Measurements from ENCODE around the gene YPEL2.
A peak's percentile ranks its signal among the peaks of the same experiment; 100 is the strongest.
"Not testable (repeated sequence)": the region's sequence is repeated elsewhere in the genome, so short reads cannot be mapped to it uniquely, and the experiment has no call there.

The YPEL2 gene

GRCh38 chr17:59311051-59311468, 20.4 kb upstream of the YPEL2 start:
- TF ChIP-seq, protein P1, sequence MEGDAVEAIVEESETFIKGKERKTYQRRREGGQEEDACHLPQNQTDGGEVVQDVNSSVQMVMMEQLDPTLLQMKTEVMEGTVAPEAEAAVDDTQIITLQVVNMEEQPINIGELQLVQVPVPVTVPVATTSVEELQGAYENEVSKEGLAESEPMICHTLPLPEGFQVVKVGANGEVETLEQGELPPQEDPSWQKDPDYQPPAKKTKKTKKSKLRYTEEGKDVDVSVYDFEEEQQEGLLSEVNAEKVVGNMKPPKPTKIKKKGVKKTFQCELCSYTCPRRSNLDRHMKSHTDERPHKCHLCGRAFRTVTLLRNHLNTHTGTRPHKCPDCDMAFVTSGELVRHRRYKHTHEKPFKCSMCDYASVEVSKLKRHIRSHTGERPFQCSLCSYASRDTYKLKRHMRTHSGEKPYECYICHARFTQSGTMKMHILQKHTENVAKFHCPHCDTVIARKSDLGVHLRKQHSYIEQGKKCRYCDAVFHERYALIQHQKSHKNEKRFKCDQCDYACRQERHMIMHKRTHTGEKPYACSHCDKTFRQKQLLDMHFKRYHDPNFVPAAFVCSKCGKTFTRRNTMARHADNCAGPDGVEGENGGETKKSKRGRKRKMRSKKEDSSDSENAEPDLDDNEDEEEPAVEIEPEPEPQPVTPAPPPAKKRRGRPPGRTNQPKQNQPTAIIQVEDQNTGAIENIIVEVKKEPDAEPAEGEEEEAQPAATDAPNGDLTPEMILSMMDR (IDR thresholded peaks at IDR 0.05; ENCODE audit: borderline replicate concordance, control extremely low read depth, extremely low read depth, insufficient read depth, missing control alignments) = peak; percentile 52
- in situ Hi-C loops (cut with MboI; ENCODE audit: low sequenced_read_pairs, unreplicated experiment) = loop anchor here (5.0 to 25.0 kb wide), 2 partner anchors 131 to 726 kb away; no protein-coding TSS in a partner anchor
- DNase-seq (ENCODE audit: low spot score) = peak; percentile 78

GRCh38 chr17:59311521-59311920, 19.9 kb upstream of the YPEL2 start:
- in situ Hi-C loops (cut with MboI; ENCODE audit: low sequenced_read_pairs, unreplicated experiment) = loop anchor here (5.0 to 25.0 kb wide), 2 partner anchors 131 to 726 kb away; no protein-coding TSS in a partner anchor
- not testable (repeated sequence) for DNase-seq (ENCODE audit: low spot score)

GRCh38 chr17:59315866-59316265, 15.6 kb upstream of the YPEL2 start:
- DNase-seq (ENCODE audit: low spot score) = no peak
- TF ChIP-seq, protein P1 (IDR thresholded peaks at IDR 0.05; ENCODE audit: borderline replicate concordance, control extremely low read depth, extremely low read depth, insufficient read depth, missing control alignments) = no peak
- in situ Hi-C loops (cut with MboI; ENCODE audit: low sequenced_read_pairs, unreplicated experiment) = loop anchor here (25.0 kb wide), 1 partner anchor 721 kb away; no protein-coding TSS in a partner anchor

- in situ Hi-C loops (cut with MboI; ENCODE audit: low sequenced_read_pairs, unreplicated experiment) = no loop called here
- no peak for DNase-seq (ENCODE audit: low spot score)
- TF ChIP-seq, protein P1 (IDR thresholded peaks at IDR 0.05; ENCODE audit: borderline replicate concordance, control extremely low read depth, extremely low read depth, insufficient read depth, missing control alignments) = no peak
Measured at GRCh38 chr17:59327121-59327980, 4.1 kb upstream of the YPEL2 start.

GRCh38 chr17:59327981-59328290, 3.5 kb upstream of the YPEL2 start:
- no peak for DNase-seq (ENCODE audit: low spot score)
- in situ Hi-C loops (cut with MboI; ENCODE audit: low sequenced_read_pairs, unreplicated experiment) = no loop called here
- TF ChIP-seq, protein P1 (IDR thresholded peaks at IDR 0.05; ENCODE audit: borderline replicate concordance, control extremely low read depth, extremely low read depth, insufficient read depth, missing control alignments) = no peak

DNA sequence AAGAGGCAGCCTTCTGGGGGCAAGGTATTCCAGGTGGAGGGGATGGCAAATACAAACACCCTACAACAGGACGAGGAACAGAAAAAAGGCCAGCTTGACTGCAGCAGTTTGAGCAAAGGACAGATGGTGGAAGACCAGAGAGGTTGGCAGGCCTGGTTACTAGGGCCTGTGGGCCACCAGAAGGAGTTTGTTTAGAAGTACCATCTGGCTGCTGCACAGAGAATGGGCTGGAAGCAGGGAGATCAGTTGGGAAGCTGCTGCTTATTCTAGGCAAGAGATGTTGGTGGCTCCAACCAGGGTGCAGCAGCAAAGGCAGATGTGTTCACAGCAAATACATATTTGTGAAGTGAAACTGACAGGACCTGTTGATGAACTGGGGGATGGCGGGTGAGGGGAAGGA, 2.9 kb upstream of the YPEL2 start:
- in situ Hi-C loops (cut with MboI; ENCODE audit: low sequenced_read_pairs, unreplicated experiment) = no loop called here

More for the DNA sequence above, 2.9 kb upstream of the YPEL2 start:
- DNase-seq (ENCODE audit: low spot score) = no peak
- TF ChIP-seq, protein P1 (IDR thresholded peaks at IDR 0.05; ENCODE audit: borderline replicate concordance, control extremely low read depth, extremely low read depth, insufficient read depth, missing control alignments) = no peak
